Liver (tissue), 3 donors: ENCODE data around the gene UIMC1.

Experiments used
- EGR1 ChIP-seq, 2 donors: IDR thresholded peaks; 2 replicates each; pipeline ENCODE4 v1.6.1; 2016 to 2018; ENCODE audit warnings: antibody characterized with exemption in 2 of 2, low read depth in 2 of 2
- FOXA1 ChIP-seq: IDR thresholded peaks from 2 replicates; pipeline ENCODE4 v1.6.1; 2016; ENCODE audit warnings: antibody characterized with exemption
- GABPA ChIP-seq, 2 donors: IDR thresholded peaks in 1 of 2; conservative IDR thresholded peaks in 1 of 2; 2 replicates each; pipeline ENCODE4 v1.6.1; 2016; ENCODE audit warnings: antibody characterized with exemption in 2 of 2, mild to moderate bottlenecking in 1 of 2, moderate library complexity in 1 of 2
- RAD21 ChIP-seq, 2 donors: IDR thresholded peaks; 2 replicates each; pipeline ENCODE4 v1.6.1; 2016; ENCODE audit warnings: antibody characterized with exemption in 2 of 2, mild to moderate bottlenecking in 2 of 2
- SP1 ChIP-seq: IDR thresholded peaks from 2 replicates; pipeline ENCODE4 v1.6.1; 2018; ENCODE audit warnings: antibody characterized with exemption, mild to moderate bottlenecking
- TAF1 ChIP-seq: conservative IDR thresholded peaks from 2 replicates; pipeline ENCODE4 v1.6.1; 2016; ENCODE audit warnings: antibody characterized with exemption, mild to moderate bottlenecking
- TF ChIP-seq, protein P1 (sequence below): fragments of 150-350 bp; IDR thresholded peaks from 2 replicates; pipeline ENCODE4 v1.5.1; 2017; ENCODE audit warnings: improper control_type of control experiment, low read depth, low read length; ENCODE audit not compliant: missing input control
- TF ChIP-seq, protein P2 (sequence below): IDR thresholded peaks from 2 replicates; pipeline ENCODE4 v1.6.1; 2016; ENCODE audit warnings: antibody characterized with exemption
- TF ChIP-seq, protein P3 (sequence below): IDR thresholded peaks from 2 replicates; pipeline ENCODE4 v1.6.1; 2016; ENCODE audit warnings: antibody characterized with exemption
- donor health status: healthy.
- donor health status: healthy.

DNA sequence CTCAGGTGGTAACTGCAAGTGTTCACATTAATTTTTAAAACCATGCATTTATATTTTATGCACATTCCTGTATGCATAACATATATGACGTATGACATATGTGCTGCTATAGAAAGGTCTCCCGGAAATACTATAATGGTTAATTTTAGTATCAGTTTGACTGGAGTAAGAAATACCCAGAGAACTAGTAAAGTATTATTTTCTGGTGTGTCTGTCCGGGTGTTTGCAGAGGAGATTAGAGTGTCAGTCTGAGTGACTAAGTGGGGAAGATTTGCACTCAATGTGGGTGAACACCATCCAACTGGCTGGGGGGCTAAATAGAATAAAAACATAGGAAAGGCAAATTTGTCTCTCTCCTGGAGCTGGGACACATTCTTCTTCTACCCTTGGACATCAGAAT, 26.9 kb downstream of the UIMC1 start:
- no peak for TF ChIP-seq EGR1 (IDR thresholded peaks at IDR 0.05; ENCODE audit: low read depth in 2 of 2)
- TF ChIP-seq, protein P1, sequence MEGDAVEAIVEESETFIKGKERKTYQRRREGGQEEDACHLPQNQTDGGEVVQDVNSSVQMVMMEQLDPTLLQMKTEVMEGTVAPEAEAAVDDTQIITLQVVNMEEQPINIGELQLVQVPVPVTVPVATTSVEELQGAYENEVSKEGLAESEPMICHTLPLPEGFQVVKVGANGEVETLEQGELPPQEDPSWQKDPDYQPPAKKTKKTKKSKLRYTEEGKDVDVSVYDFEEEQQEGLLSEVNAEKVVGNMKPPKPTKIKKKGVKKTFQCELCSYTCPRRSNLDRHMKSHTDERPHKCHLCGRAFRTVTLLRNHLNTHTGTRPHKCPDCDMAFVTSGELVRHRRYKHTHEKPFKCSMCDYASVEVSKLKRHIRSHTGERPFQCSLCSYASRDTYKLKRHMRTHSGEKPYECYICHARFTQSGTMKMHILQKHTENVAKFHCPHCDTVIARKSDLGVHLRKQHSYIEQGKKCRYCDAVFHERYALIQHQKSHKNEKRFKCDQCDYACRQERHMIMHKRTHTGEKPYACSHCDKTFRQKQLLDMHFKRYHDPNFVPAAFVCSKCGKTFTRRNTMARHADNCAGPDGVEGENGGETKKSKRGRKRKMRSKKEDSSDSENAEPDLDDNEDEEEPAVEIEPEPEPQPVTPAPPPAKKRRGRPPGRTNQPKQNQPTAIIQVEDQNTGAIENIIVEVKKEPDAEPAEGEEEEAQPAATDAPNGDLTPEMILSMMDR: no peak
- TF ChIP-seq TAF1: no peak
- TF ChIP-seq FOXA1: no peak
- TF ChIP-seq, protein P2, sequence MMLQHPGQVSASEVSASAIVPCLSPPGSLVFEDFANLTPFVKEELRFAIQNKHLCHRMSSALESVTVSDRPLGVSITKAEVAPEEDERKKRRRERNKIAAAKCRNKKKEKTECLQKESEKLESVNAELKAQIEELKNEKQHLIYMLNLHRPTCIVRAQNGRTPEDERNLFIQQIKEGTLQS: no peak
- no peak for TF ChIP-seq GABPA (IDR thresholded peaks at IDR 0.05 in 1 of 2, conservative IDR thresholded peaks at IDR 0.05 in 1 of 2)
- TF ChIP-seq SP1: no peak
- TF ChIP-seq, protein P3, sequence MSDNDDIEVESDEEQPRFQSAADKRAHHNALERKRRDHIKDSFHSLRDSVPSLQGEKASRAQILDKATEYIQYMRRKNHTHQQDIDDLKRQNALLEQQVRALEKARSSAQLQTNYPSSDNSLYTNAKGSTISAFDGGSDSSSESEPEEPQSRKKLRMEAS: no peak
- no peak for TF ChIP-seq RAD21 (IDR thresholded peaks at IDR 0.05)
